GM21576 (cell line): ENCODE measurements around the gene KCNK2.

ENCODE experiments used
- ATAC-seq: cut with Tn5 transposase; IDR thresholded peaks from one replicate; pipeline ENCODE4 v1.9.1; 2021; ENCODE audit warnings: mild to moderate bottlenecking, moderate library complexity; ENCODE audit not compliant: unreplicated experiment

KCNK2 gene

GRCh38 chr1:215250913-215251312 is 168.4 kb downstream of the KCNK2 start:
- ATAC-seq, result no peak

GRCh38 chr1:215251428-215251827 is 168.9 kb downstream of the KCNK2 start:
- ATAC-seq, result no peak

- no peak for ATAC-seq
Observed at GRCh38 chr1:215252164-215252563, 169.6 kb downstream of the KCNK2 start.

- ATAC-seq, result no peak
Observed at GRCh38 chr1:215256936-215257679, 174.6 kb downstream of the KCNK2 start.

GRCh38 chr1:215260711-215261110 is 178.2 kb downstream of the KCNK2 start:
- ATAC-seq, result no peak

GRCh38 chr1:215262106-215262505 is 179.6 kb downstream of the KCNK2 start:
- ATAC-seq, result no peak

- no peak for ATAC-seq
Observed at GRCh38 chr1:215263636-215264035, 181.1 kb downstream of the KCNK2 start.

- ATAC-seq, result no peak
Observed at GRCh38 chr1:215264649-215265048, 182.1 kb downstream of the KCNK2 start.

- no peak for ATAC-seq
Observed at GRCh38 chr1:215267495-215267894, 185.0 kb downstream of the KCNK2 start.

- no peak for ATAC-seq
Observed at GRCh38 chr1:215269955-215270354, 187.4 kb downstream of the KCNK2 start.

- no peak for ATAC-seq
Observed at GRCh38 chr1:215273838-215274516, 191.4 kb downstream of the KCNK2 start.

GRCh38 chr1:215276582-215276981 is 194.0 kb downstream of the KCNK2 start:
- ATAC-seq, result no peak

GRCh38 chr1:215277532-215277931 is 195.0 kb downstream of the KCNK2 start:
- ATAC-seq, result no peak

- ATAC-seq, result no peak
Observed at GRCh38 chr1:215279682-215280081, 197.1 kb downstream of the KCNK2 start.

- no peak for ATAC-seq
Observed at GRCh38 chr1:215282557-215282956, 200.0 kb downstream of the KCNK2 start.

GRCh38 chr1:215285013-215285800 is 202.7 kb downstream of the KCNK2 start:
- no peak for ATAC-seq
